HEK293T (cell line): Measurements from ENCODE around the gene WDHD1.

Experiments used
- ARNT ChIP-seq: fragments of 450-650 bp; IDR thresholded peaks from 2 replicates; pipeline ENCODE4 v1.6.1; 2017; ENCODE audit warnings: mild to moderate bottlenecking
- BHLHE40 ChIP-seq: fragments of 450-650 bp; IDR thresholded peaks from 2 replicates; pipeline ENCODE4 v1.6.1; 2016; ENCODE audit warnings: mild to moderate bottlenecking, moderate library complexity, borderline replicate concordance
- CTBP1 ChIP-seq: fragments of 450-650 bp; IDR thresholded peaks from 2 replicates; pipeline ENCODE4 v1.6.1; 2016; ENCODE audit warnings: borderline replicate concordance
- ELF4 ChIP-seq: fragments of 450-650 bp; IDR thresholded peaks from 2 replicates; pipeline ENCODE4 v1.6.1; 2017; ENCODE audit warnings: antibody characterized with exemption
- FOXA1 ChIP-seq: fragments of 450-650 bp; IDR thresholded peaks from 2 replicates; pipeline ENCODE4 v1.6.1; 2016; ENCODE audit warnings: mild to moderate bottlenecking
- FOXK2 ChIP-seq: fragments of 450-650 bp; IDR thresholded peaks from 2 replicates; pipeline ENCODE4 v1.6.1; 2016; ENCODE audit warnings: mild to moderate bottlenecking
- FOXM1 ChIP-seq: fragments of 450-650 bp; IDR thresholded peaks from 2 replicates; pipeline ENCODE4 v1.6.1; 2017; ENCODE audit warnings: mild to moderate bottlenecking, borderline replicate concordance
- HDGF ChIP-seq: fragments of 450-650 bp; IDR thresholded peaks from 2 replicates; pipeline ENCODE4 v1.6.1; 2017; ENCODE audit warnings: antibody characterized with exemption, borderline replicate concordance
- L3MBTL2 ChIP-seq: fragments of 450-650 bp; conservative IDR thresholded peaks from 2 replicates; pipeline ENCODE4 v1.6.1; 2016; ENCODE audit warnings: mild to moderate bottlenecking
- LEF1 ChIP-seq: fragments of 450-650 bp; IDR thresholded peaks from 2 replicates; pipeline ENCODE4 v1.6.1; 2017; ENCODE audit warnings: mild to moderate bottlenecking, borderline replicate concordance
- TARDBP ChIP-seq: fragments of 450-650 bp; IDR thresholded peaks from 2 replicates; pipeline ENCODE4 v1.6.1; 2016
- ZNF384 ChIP-seq: fragments of 450-650 bp; IDR thresholded peaks from 2 replicates; pipeline ENCODE4 v1.6.1; 2016
- TF ChIP-seq, protein P1 (sequence below): fragments of 450-650 bp; IDR thresholded peaks from 2 replicates; pipeline ENCODE4 v1.6.1; 2016

DNA sequence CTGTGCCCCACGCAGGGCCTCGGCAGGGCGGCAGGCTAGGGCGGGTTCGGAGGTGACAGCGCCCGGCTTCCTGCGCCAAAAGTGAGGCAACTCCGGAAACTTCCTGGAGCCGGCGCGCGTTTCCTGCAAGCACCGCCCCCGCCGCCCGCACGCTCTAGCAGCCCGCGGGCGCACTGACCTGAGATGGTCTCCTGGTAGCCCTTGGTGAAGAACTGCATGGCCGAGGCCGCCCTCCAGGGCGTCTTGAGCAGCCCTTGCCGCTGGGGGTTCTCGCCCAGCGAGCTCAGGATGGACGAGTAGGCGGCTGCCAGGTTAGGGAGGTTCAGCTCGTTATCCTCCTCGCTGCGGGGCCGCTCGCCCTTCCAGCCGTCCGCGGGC is 124.8 kb downstream of the WDHD1 start:
- TF ChIP-seq FOXA1 = no peak
- TF ChIP-seq HDGF = no peak
- TF ChIP-seq, protein P1, sequence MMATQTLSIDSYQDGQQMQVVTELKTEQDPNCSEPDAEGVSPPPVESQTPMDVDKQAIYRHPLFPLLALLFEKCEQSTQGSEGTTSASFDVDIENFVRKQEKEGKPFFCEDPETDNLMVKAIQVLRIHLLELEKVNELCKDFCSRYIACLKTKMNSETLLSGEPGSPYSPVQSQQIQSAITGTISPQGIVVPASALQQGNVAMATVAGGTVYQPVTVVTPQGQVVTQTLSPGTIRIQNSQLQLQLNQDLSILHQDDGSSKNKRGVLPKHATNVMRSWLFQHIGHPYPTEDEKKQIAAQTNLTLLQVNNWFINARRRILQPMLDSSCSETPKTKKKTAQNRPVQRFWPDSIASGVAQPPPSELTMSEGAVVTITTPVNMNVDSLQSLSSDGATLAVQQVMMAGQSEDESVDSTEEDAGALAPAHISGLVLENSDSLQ = no peak
- no peak for TF ChIP-seq BHLHE40
- no peak for TF ChIP-seq ARNT
- TF ChIP-seq L3MBTL2 = no peak
- TF ChIP-seq FOXM1 = no peak
- no peak for TF ChIP-seq LEF1
- no peak for TF ChIP-seq TARDBP
- no peak for TF ChIP-seq FOXK2
- no peak for TF ChIP-seq ELF4
- TF ChIP-seq CTBP1 = no peak; the same call in 1 of the 2 replicates
- no peak for TF ChIP-seq ZNF384
